Measurements from ENCODE around the gene LGR6. TPM values are rescaled to one million over a fixed set of nuclear protein-coding genes. Genes with fewer than 3 reads are reported as not detected.

Gene LGR6
- total and polyA plus RNA-seq, 2 experiments from 2014 or later: 0.80 to 1.5 TPM

GRCh38 chr1:202200669-202201068 is 7.1 kb downstream of the LGR6 start:
- Histone ChIP-seq H3K79me2 (no peaks in the 10 kb centered on the region), H3K27me3 (peaks cover 10% of the 10 kb centered on the region), H4K20me1 (ENCODE audit: insufficient read depth, poor library complexity, severe bottlenecking) (no peaks in the 10 kb centered on the region), H3K4me1 (ENCODE audit: insufficient read depth) (no peaks in the 10 kb centered on the region), H3K4me2 (no peak overlapping the region), H2AFZ (no peak overlapping the region), H3K9me3 (ENCODE audit: low read depth) (no peaks in the 10 kb centered on the region), H3K27ac (no peak overlapping the region), H3K4me3 (no peak overlapping the region), H3K9me2 (replicated peaks; ENCODE audit: insufficient read depth) (no peaks in the 10 kb centered on the region), H3K36me3 (replicated peaks; ENCODE audit: insufficient read depth, low read depth) (no peaks in the 10 kb centered on the region)
- no peak for TF ChIP-seq EZH2 (IDR thresholded peaks at IDR 0.05; ENCODE audit: borderline replicate concordance)
- TF ChIP-seq EZH2phosphoT487 (IDR thresholded peaks at IDR 0.05; ENCODE audit: low read depth, severe bottlenecking, unreplicated experiment): no peak
- no peak for TF ChIP-seq CTCF (IDR thresholded peaks at IDR 0.05; ENCODE audit: poor library complexity)
- DNase-seq (ENCODE audit: low spot score): no peak
- 91% methylated on average over 8 of the region's 8 CpGs for WGBS (ENCODE audit: low lambda C conversion rate, missing lambda C conversion rate)

- H2AFZ ChIP-seq: no peak overlapping the region
- no peak overlapping the region for H3K27ac ChIP-seq
- no peaks in the 10 kb centered on the region for H3K79me2 ChIP-seq
- DNase-seq (ENCODE audit: low spot score): no peak
- H3K4me1 ChIP-seq (ENCODE audit: insufficient read depth): no peaks in the 10 kb centered on the region
- no peak overlapping the region for H3K4me3 ChIP-seq
- H3K4me2 ChIP-seq: no peak overlapping the region
- 94% methylated on average over 3 of the region's 3 CpGs for WGBS (ENCODE audit: low lambda C conversion rate, missing lambda C conversion rate)
- no peaks in the 10 kb centered on the region for H4K20me1 ChIP-seq (ENCODE audit: insufficient read depth, poor library complexity, severe bottlenecking)
- no peak for TF ChIP-seq CTCF (IDR thresholded peaks at IDR 0.05; ENCODE audit: poor library complexity)
- no peak for TF ChIP-seq EZH2 (IDR thresholded peaks at IDR 0.05; ENCODE audit: borderline replicate concordance)
- TF ChIP-seq EZH2phosphoT487 (IDR thresholded peaks at IDR 0.05; ENCODE audit: low read depth, severe bottlenecking, unreplicated experiment): no peak
- no peaks in the 10 kb centered on the region for H3K9me3 ChIP-seq (ENCODE audit: low read depth)
- H3K9me2 ChIP-seq (replicated peaks; ENCODE audit: insufficient read depth): no peaks in the 10 kb centered on the region
- H3K27me3 ChIP-seq: peaks cover 4% of the 10 kb centered on the region
- H3K36me3 ChIP-seq (replicated peaks; ENCODE audit: insufficient read depth, low read depth): no peaks in the 10 kb centered on the region
Observed at GRCh38 chr1:202201266-202201665, 7.7 kb downstream of the LGR6 start.

GRCh38 chr1:202201971-202202370 is 8.4 kb downstream of the LGR6 start:
- no peak overlapping the region for H3K27ac ChIP-seq
- TF ChIP-seq CTCF (IDR thresholded peaks at IDR 0.05; ENCODE audit: poor library complexity) (no peak), EZH2 (IDR thresholded peaks at IDR 0.05; ENCODE audit: borderline replicate concordance) (no peak), EZH2phosphoT487 (IDR thresholded peaks at IDR 0.05; ENCODE audit: low read depth, severe bottlenecking, unreplicated experiment) (no peak)

More at GRCh38 chr1:202201971-202202370, 8.4 kb downstream of the LGR6 start:
- Histone ChIP-seq H3K9me3 (ENCODE audit: low read depth) (no peaks in the 10 kb centered on the region), H2AFZ (no peak overlapping the region), H3K27me3 (no peaks in the 10 kb centered on the region), H3K4me2 (no peak overlapping the region), H3K36me3 (replicated peaks; ENCODE audit: insufficient read depth, low read depth) (no peaks in the 10 kb centered on the region), H3K4me1 (ENCODE audit: insufficient read depth) (no peaks in the 10 kb centered on the region), H3K9me2 (replicated peaks; ENCODE audit: insufficient read depth) (no peaks in the 10 kb centered on the region), H4K20me1 (ENCODE audit: insufficient read depth, poor library complexity, severe bottlenecking) (no peaks in the 10 kb centered on the region), H3K79me2 (no peaks in the 10 kb centered on the region), H3K4me3 (no peak overlapping the region)
- WGBS (ENCODE audit: low lambda C conversion rate, missing lambda C conversion rate): 86% methylated on average over 4 of the region's 4 CpGs
- DNase-seq (ENCODE audit: low spot score): no peak

Measured in hepatocyte (in vitro differentiated cells).